SK-N-MC (cell line): ENCODE data around the gene RASA3.

Source experiments
- DNase-seq: peaks from one replicate; pipeline ENCODE4 v3.0.0-alpha.2; 2011; ENCODE audit warnings: low read depth, low spot score
- H3K27ac ChIP-seq: fragments of 200-600 bp; sonication (generic); 2 replicates; pipeline ENCODE4 v1.5.1; 2016; ENCODE audit warnings: mixed run types
- H3K36me3 ChIP-seq: fragments of 200-600 bp; sonication (generic); 2 replicates; pipeline ENCODE4 v1.6.1; 2017; ENCODE audit warnings: antibody characterized with exemption, low read length, mixed read lengths; ENCODE audit not compliant: insufficient read depth
- H3K4me3 ChIP-seq: fragments of 200-600 bp; sonication (generic); 2 replicates; pipeline ENCODE4 v1.5.1; 2016
- H3K9ac ChIP-seq: fragments of 200-600 bp; sonication (generic); 2 replicates; pipeline ENCODE4 v1.8.0; 2017; ENCODE audit warnings: mixed run types, mixed read lengths; ENCODE audit not compliant: insufficient read length
- H3K9me3 ChIP-seq: fragments of 200-600 bp; sonication (generic); 2 replicates; pipeline ENCODE4 v1.6.1; 2017; ENCODE audit warnings: low read depth, mild to moderate bottlenecking, antibody characterized with exemption, low read length, moderate library complexity, mixed read lengths
- EZH2 ChIP-seq: fragments of 200-600 bp; sonication (generic); IDR thresholded peaks from one replicate; pipeline ENCODE4 v1.6.1; 2017; ENCODE audit warnings: antibody characterized with exemption
- FOXP2 ChIP-seq: optimal IDR thresholded peaks from 2 replicates; pipeline ENCODE3; 2011; ENCODE audit warnings: mild to moderate bottlenecking, moderate library complexity; ENCODE audit not compliant: insufficient read depth; ENCODE audit errors: extremely low read length, control extremely low read depth
- POLR2AphosphoS5 ChIP-seq: IDR thresholded peaks from 2 replicates; pipeline ENCODE4 v1.6.1; 2012; ENCODE audit warnings: mild to moderate bottlenecking, low read depth, low read length, borderline replicate concordance

The RASA3 gene

DNA sequence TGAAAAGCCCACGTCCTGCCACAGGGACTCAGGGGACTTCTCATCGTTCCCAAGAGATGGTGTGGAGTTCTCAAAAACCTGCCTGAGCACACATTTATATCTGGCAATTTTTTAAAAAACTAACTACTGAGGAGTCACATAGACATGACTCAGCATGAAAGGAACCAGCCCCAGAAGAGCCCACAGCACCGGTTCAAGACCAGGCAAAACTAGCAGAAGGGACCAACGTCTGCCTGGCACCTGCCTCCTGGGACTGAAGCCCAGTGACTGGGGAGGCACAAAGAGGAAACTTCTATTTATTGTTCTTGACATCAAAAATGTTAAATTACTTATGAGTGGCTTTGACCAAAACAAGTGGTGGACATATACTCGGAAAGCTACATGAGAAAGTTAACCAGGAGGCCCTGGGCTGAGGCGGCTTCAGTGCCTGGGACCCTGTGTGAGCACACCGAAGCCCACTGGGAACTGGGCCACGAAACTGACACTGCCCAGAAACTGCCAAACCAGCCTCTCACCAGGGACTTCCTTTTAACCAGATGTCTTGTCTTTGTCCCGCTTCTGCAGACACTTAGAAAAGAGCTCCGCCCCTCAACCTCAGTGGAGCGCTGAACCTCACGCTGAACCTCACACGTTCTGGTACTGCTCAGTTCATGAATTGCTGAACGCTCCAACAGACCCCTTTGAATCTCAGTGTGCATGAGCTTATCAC, 184.2 kb downstream of the RASA3 start:
- Histone ChIP-seq H3K9ac (no peak overlapping the region), H3K27ac (no peak overlapping the region), H3K36me3 (no peaks in the 10 kb centered on the region), H3K4me3 (no peak overlapping the region), H3K9me3 (no peaks in the 10 kb centered on the region)
- TF ChIP-seq POLR2AphosphoS5, result no peak
- no peak for TF ChIP-seq FOXP2
- TF ChIP-seq EZH2, result no peak
- DNase-seq, result no peak

- TF ChIP-seq POLR2AphosphoS5 (no peak), FOXP2 (no peak), EZH2 (no peak)
- Histone ChIP-seq H3K4me3 (no peak overlapping the region), H3K36me3 (no peaks in the 10 kb centered on the region), H3K9me3 (no peaks in the 10 kb centered on the region), H3K27ac (no peak overlapping the region), H3K9ac (no peak overlapping the region)
- DNase-seq, result no peak
Observed at GRCh38 chr13:113947311-113948033, 185.0 kb downstream of the RASA3 start.

DNA sequence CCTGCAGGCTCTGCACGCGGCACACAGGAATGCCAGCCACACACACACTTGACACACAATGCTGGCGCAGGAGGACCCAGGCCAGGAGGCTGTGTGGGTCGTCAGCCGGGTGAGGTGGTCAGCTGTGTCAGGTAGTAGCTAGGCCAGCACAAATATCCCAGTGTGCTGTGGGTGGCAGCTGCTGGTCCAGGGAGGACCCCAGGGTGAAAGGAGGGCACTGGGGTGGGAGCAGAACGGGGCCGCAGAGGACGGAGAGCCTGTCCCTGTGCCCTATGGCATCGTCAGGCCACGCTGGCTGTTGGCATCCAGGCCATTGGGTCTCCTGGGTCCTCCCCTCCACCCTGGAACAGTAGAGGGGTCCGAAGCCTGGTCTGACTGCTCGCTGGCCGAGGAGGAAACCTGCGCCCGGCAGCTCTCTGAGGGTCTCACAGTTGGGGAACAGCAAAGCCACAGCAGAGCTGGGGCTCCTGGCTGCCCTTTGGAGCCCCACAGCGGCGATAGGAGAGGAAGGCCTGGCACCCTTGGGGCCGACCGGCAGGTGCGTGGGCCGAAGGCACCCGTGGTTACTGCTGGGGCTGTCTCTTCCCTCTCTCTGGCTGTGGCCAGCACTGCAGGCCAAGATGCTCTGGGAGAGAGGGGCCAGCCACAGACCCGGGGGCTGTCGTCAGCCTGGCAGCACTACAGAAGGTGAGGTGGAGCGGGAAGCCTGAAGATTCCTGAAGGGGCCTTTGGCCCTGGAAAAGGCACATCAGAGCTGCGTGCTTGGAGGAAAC, 185.8 kb downstream of the RASA3 start:
- Histone ChIP-seq H3K9me3 (no peaks in the 10 kb centered on the region), H3K27ac (no peak overlapping the region), H3K36me3 (no peaks in the 10 kb centered on the region), H3K4me3 (no peak overlapping the region), H3K9ac (no peak overlapping the region)
- no peak for DNase-seq
- TF ChIP-seq EZH2 (no peak), FOXP2 (no peak), POLR2AphosphoS5 (no peak)

DNA sequence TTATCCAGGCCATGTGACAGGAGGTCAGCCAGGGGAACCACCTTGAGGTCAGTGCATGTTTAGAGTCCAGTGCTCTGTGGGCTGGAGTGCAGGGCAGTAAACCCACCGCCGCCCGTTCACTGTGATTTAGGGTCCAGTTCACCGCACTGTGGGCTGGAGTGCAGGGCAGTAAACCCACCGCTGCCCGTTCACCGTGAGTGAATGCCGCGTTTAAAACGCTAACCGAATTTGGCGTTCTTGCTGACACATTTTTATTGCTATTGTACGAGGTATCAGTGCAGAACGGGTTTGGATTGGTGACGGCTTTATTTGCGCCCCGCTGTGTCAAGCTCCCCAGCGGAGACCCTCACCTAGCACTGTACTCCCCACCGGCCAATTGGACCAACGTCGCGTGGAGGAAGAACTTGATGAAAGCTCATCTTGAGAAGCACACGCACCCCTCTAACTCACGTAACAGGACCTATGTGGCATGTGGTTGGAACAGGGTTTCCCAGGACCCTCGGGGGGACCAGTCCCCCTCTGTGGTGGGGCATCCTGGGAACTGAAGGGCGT, 186.5 kb downstream of the RASA3 start:
- H3K9me3 ChIP-seq, result no peaks in the 10 kb centered on the region
- no peak for TF ChIP-seq EZH2
- TF ChIP-seq FOXP2, result no peak
- no peak for TF ChIP-seq POLR2AphosphoS5
- no peaks in the 10 kb centered on the region for H3K36me3 ChIP-seq
- H3K27ac ChIP-seq, result no peak overlapping the region
- DNase-seq, result no peak
- H3K4me3 ChIP-seq, result no peak overlapping the region
- no peak overlapping the region for H3K9ac ChIP-seq

DNA sequence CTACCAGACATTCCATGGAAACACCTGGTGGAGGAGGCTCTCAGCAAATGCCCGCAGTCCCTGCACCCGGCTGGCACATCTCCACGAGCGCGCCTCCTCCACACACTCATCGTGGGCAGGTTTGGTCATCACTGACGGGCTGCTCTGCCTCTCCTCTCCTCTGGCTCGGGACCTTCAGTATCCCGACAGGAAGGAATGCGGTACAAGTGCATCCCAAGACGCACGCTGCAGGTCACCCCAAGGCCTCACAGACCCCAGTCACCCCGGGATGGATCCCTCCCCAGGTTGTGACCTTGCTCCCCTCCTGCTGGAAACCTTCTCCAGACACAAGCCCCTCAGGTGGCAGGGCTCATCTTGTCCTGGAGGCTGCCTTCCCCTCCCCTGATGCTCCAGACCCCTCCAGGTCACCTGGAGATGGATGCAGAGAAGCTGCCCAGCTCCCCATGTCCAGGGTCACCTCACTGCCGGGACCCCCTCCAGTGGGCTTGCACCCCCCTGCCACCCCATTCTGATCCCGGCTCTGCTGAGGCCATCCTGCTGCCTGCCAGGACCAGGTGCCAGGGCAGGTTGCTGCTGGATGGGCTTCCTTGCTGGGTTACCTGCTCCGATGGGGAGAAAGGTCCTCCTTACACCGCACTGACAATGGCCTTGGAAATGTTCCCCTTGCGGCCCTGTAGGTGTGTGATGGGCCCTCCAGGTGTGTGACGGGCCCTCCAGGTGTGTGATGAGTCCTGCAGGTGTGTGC, 188.4 kb downstream of the RASA3 start:
- Histone ChIP-seq H3K27ac (no peak overlapping the region), H3K9ac (no peak overlapping the region), H3K9me3 (no peaks in the 10 kb centered on the region), H3K4me3 (no peak overlapping the region), H3K36me3 (no peaks in the 10 kb centered on the region)
- TF ChIP-seq EZH2, result no peak
- no peak for TF ChIP-seq FOXP2
- no peak for TF ChIP-seq POLR2AphosphoS5
- DNase-seq, result no peak

DNA sequence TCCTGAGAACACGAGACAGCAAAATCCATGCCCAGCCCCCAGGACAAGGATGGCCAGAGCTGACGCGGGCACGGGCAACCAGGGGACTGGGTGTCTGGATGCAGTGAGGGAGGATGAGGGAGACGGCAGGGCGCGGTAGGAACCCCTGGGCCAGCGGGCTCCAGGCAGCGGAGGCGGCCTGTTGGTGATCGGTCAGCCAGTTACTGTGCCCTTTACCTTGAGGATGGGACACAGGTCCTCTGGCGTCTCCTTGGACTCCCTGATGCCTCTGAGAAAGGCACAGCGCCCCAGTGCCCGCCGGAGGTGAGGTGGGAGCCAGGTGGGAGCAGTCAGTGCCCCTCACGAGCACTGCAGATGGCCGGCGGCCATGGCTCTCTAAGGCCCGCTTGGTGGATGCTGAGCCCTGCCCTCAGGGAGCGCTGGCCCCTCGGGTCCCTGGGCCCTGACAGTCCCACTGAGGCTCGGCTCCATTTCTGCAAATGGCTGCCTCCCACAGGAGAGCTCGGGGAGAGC, 189.8 kb downstream of the RASA3 start:
- Histone ChIP-seq H3K9ac (no peak overlapping the region), H3K36me3 (no peaks in the 10 kb centered on the region), H3K9me3 (no peaks in the 10 kb centered on the region), H3K27ac (no peak overlapping the region), H3K4me3 (no peak overlapping the region)
- DNase-seq, result no peak
- TF ChIP-seq FOXP2, result no peak
- no peak for TF ChIP-seq EZH2
- no peak for TF ChIP-seq POLR2AphosphoS5

- H3K9me3 ChIP-seq, result no peaks in the 10 kb centered on the region
- no peak for DNase-seq
- H3K4me3 ChIP-seq, result no peak overlapping the region
- no peak overlapping the region for H3K27ac ChIP-seq
- TF ChIP-seq POLR2AphosphoS5 (no peak), FOXP2 (no peak), EZH2 (no peak)
- H3K9ac ChIP-seq, result no peak overlapping the region
- H3K36me3 ChIP-seq, result no peaks in the 10 kb centered on the region
Observed at GRCh38 chr13:113941571-113942191, 190.7 kb downstream of the RASA3 start.
